Prostate gland (tissue), 2 donors: ENCODE measurements around the gene CCL26.

Experiments used
- CTCF ChIP-seq, 4 experiments: fragments of 200-600 bp in 2 of 4; fragments of 450-650 bp in 2 of 4; sonication (generic) in 2 of 4; IDR thresholded peaks; 1 replicate in 3 of 4; 2 replicates in 1 of 4; pipeline ENCODE4 v1.5.1; 2016 to 2019; ENCODE audit warnings: antibody characterized with exemption in 4 of 4, mild to moderate bottlenecking in 2 of 4, moderate library complexity in 2 of 4
- POLR2A ChIP-seq: fragments of 450-650 bp; IDR thresholded peaks from one replicate; pipeline ENCODE4 v1.6.1; 2016; ENCODE audit warnings: antibody characterized with exemption, mild to moderate bottlenecking

GRCh38 chr7:75772081-75773077 lies at the start of gene CCL26:
- TF ChIP-seq CTCF (IDR thresholded peaks at IDR 0.05) (no peak), POLR2A (no peak)
